ENCODE data around the gene SPRY1. TPM values are rescaled to one million over a fixed set of nuclear protein-coding genes. Genes with fewer than 3 reads are reported as not detected.
A peak's percentile ranks its signal among the peaks of the same experiment; 100 is the strongest.

Gene SPRY1, protein sequence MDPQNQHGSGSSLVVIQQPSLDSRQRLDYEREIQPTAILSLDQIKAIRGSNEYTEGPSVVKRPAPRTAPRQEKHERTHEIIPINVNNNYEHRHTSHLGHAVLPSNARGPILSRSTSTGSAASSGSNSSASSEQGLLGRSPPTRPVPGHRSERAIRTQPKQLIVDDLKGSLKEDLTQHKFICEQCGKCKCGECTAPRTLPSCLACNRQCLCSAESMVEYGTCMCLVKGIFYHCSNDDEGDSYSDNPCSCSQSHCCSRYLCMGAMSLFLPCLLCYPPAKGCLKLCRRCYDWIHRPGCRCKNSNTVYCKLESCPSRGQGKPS
- total RNA-seq: 10 to 100 TPM; 22.1 to 47.2 (median 33.7) TPM

GRCh38 chr4:123396307-123397143, at the start of gene SPRY1:
Gene SPRY1, plus strand, starts transcription at chr4:123396795. Its CDS starts 4,797 bp downstream, at chr4:123401592.
- no peaks in the 10 kb centered on the region for H3K36me3 ChIP-seq
- WGBS, 2 donors (ENCODE audit: low coverage in 1 of 2): 2 to 9% methylated on average over 15 to 20 of the region's 20 CpGs
- H3K4me3 ChIP-seq: peak within 1 kb of the TSS; percentile 67 to 89 (median 75)
- in situ Hi-C loops (cut with MboI; ENCODE audit: low pct_ligation_motif_present in 1 of 4, low pct_unique_long_range_greater_than_20kb in 1 of 4, low sequenced_read_pairs in 3 of 4): loop anchor here in 3 of 4 donors (10.0 to 25.0 kb wide), 4 partner anchors 258 to 866 kb away; no protein-coding TSS in a partner anchor
- DNase-seq: peak; percentile 93
- H3K9me3 ChIP-seq: no peaks in the 10 kb centered on the region
- no peaks in the 10 kb centered on the region for H3K27me3 ChIP-seq
- peak within 1 kb of the TSS; percentile 91 to 95 (median 95) for H3K27ac ChIP-seq
- H3K4me1 ChIP-seq: peaks cover 0 to 16% (median 0%) of the 10 kb centered on the region in 4 donors
- intact Hi-C loops (cut with DNase I; ENCODE audit: low total_unique reads): loop anchor here (10.0 kb wide), 3 partner anchors 258 to 718 kb away; no protein-coding TSS in a partner anchor
- TF ChIP-seq EP300 (IDR thresholded peaks at IDR 0.05; ENCODE audit: low read depth): no peak
- peak; percentile 85 for TF ChIP-seq POLR2A (IDR thresholded peaks at IDR 0.05)
- TF ChIP-seq CTCF (IDR thresholded peaks at IDR 0.05): no peak
- TF ChIP-seq POLR2AphosphoS5 (IDR thresholded peaks at IDR 0.05): peak; percentile 92 to 94 (median 93)

DNA sequence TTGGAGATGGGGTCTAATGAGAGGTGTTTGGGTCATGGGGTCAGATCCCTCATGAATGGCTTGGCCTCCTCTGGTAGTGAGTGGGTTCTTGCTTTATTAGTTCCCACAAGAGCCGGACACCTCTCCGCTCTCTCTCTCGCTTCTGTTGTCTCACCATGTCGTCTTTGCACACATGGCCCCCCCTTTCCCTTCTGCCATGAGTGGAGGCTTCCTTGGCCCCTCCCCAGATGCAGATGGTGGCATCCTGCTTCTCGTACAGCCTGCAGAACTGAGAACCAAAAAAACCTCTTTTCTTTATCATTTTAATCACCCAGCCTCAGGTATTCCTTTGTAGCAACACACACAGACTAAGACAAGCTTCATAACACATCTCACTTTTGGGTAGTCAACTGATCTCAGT, 49.6 kb upstream of the SPRY1 start:
- DNase-seq: no peak
- Histone ChIP-seq H3K4me3 (no peak overlapping the region), H3K27me3 (no peaks in the 10 kb centered on the region), H3K27ac (no peak overlapping the region), H3K4me1 (no peaks in the 10 kb centered on the region), H3K36me3 (no peaks in the 10 kb centered on the region), H3K9me3 (no peaks in the 10 kb centered on the region)
- WGBS, 2 donors (ENCODE audit: low coverage in 1 of 2): 67 to 81% methylated on average over 1 to 5 of the region's 5 CpGs
- intact Hi-C loops (cut with DNase I; ENCODE audit: low total_unique reads): no loop called here
- no peak for TF ChIP-seq POLR2A (IDR thresholded peaks at IDR 0.05)
- no peak for TF ChIP-seq EP300 (IDR thresholded peaks at IDR 0.05; ENCODE audit: low read depth)
- no peak for TF ChIP-seq CTCF (IDR thresholded peaks at IDR 0.05)
- TF ChIP-seq POLR2AphosphoS5 (IDR thresholded peaks at IDR 0.05): no peak
- in situ Hi-C loops (cut with MboI; ENCODE audit: low pct_ligation_motif_present in 1 of 4, low pct_unique_long_range_greater_than_20kb in 1 of 4, low sequenced_read_pairs in 3 of 4): no loop called here

DNA sequence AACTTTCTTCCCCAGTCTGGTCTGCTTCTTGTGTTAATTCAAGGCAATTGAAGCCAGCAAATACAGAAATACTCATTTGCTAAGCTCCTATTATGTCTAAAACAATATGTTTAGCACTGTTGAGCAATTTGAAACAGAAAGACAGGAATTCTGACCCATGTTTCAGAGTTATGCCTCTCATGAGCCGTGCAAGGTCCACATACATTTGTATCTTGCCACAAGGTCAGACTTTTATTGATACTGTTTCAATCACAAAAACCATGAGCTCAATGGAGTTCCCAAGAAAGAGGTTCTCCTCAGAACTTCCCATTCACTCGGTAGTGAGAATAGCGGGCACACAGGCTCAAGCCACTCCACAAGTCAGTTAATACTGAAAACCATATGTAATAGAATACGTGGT, 47.6 kb upstream of the SPRY1 start:
- TF ChIP-seq POLR2AphosphoS5 (IDR thresholded peaks at IDR 0.05): no peak
- TF ChIP-seq CTCF (IDR thresholded peaks at IDR 0.05): no peak
- no peak for TF ChIP-seq EP300 (IDR thresholded peaks at IDR 0.05; ENCODE audit: low read depth)
- 83 to 100% methylated on average over 1 to 4 of the region's 4 CpGs for WGBS, 2 donors (ENCODE audit: low coverage in 1 of 2)
- H3K27me3 ChIP-seq: no peaks in the 10 kb centered on the region
- no peak for DNase-seq
- peaks cover 0 to 9% (median 0%) of the 10 kb centered on the region in 4 donors for H3K4me1 ChIP-seq
- intact Hi-C loops (cut with DNase I; ENCODE audit: low total_unique reads) (no loop called here), in situ Hi-C loops (cut with MboI; ENCODE audit: low pct_ligation_motif_present in 1 of 4, low pct_unique_long_range_greater_than_20kb in 1 of 4, low sequenced_read_pairs in 3 of 4) (no loop called here)
- no peaks in the 10 kb centered on the region for H3K36me3 ChIP-seq
- no peaks in the 10 kb centered on the region for H3K9me3 ChIP-seq
- no peak overlapping the region for H3K27ac ChIP-seq
- no peak overlapping the region for H3K4me3 ChIP-seq
